GM19455 (cell line): ENCODE data around the gene SLC7A14.
"Not testable (repeated sequence)": the region's sequence is repeated elsewhere in the genome, so short reads cannot be mapped to it uniquely, and the experiment has no call there.

Source experiments
- ATAC-seq: cut with Tn5 transposase; IDR thresholded peaks from one replicate; pipeline ENCODE4 v1.9.1; 2021; ENCODE audit not compliant: unreplicated experiment

Gene SLC7A14

GRCh38 chr3:170594528-170594927 is 8.7 kb upstream of the SLC7A14 start:
- ATAC-seq = no peak

GRCh38 chr3:170593634-170594033 is 7.8 kb upstream of the SLC7A14 start:
- ATAC-seq = no peak

DNA sequence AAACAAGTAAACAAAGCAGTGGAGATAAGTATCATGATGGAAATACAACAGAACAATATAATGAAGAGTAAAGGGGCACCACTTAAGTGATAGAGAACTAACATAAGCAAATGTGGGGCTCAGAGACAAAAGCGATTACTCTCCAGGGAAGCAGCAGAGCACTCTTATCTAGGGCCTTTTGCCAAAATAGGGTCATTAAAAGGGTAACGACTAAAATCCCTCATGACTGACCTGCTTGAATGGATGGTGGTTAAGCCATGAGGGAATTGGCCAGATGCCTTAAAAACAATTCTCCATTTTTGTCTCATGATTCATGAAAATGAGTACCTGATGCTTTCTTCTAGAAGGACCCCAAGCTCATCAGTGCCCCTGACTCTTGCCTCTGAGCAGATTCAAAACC is 3.2 kb upstream of the SLC7A14 start:
- ATAC-seq = no peak

GRCh38 chr3:170585008-170585936 is 603 bp downstream of the SLC7A14 start:
- no peak for ATAC-seq

GRCh38 chr3:170584585-170585007 is 1.3 kb downstream of the SLC7A14 start:
- no peak for ATAC-seq

- ATAC-seq = no peak
Observed at GRCh38 chr3:170579646-170580045, 6.2 kb downstream of the SLC7A14 start.

- ATAC-seq = peak; percentile 98
Observed at GRCh38 chr3:170572665-170573253, 13.1 kb downstream of the SLC7A14 start.

- not testable (repeated sequence) for ATAC-seq
Observed at GRCh38 chr3:170567598-170567997, 18.3 kb downstream of the SLC7A14 start.

DNA sequence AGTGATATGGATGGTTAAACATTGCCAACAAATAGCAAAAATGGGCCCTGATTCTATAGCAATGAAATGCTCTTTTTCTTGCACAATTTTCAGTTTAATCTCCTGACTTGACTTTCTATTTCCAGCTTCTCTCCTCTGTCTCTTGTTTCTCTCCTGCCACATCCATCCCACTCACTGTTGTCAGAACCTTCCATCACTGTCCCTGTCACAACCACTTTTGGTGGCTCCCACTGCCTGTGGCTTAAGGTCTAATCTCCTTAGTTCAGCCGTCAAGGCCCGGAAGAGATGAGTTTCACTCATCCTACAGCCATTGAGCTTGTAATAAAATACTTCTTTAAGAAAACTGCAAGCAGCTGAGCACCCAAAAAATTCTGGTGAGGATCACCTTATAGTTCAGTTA is 19.5 kb downstream of the SLC7A14 start:
- ATAC-seq = no peak

GRCh38 chr3:170565495-170565894 is 20.4 kb downstream of the SLC7A14 start:
- no peak for ATAC-seq

DNA sequence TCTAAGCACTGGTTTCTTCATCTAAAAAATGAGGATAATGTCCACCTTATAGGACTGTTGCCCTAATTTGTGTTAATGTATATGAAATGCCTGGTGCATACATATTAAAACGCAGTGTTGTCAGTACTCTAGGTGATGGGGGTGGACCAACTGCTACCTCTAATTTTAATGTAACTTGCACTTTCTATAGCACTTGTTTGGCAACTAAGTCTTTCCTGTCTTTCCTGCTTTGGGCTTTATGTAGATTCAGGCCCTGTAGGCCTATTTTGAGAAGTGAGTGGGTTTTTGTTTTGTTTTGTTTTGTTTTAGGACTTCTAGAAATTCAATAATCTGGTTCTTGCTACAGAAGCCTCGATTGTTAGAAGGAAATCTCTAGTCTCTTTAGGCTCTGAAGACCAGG is 21.2 kb downstream of the SLC7A14 start:
- ATAC-seq = peak; percentile 32

DNA sequence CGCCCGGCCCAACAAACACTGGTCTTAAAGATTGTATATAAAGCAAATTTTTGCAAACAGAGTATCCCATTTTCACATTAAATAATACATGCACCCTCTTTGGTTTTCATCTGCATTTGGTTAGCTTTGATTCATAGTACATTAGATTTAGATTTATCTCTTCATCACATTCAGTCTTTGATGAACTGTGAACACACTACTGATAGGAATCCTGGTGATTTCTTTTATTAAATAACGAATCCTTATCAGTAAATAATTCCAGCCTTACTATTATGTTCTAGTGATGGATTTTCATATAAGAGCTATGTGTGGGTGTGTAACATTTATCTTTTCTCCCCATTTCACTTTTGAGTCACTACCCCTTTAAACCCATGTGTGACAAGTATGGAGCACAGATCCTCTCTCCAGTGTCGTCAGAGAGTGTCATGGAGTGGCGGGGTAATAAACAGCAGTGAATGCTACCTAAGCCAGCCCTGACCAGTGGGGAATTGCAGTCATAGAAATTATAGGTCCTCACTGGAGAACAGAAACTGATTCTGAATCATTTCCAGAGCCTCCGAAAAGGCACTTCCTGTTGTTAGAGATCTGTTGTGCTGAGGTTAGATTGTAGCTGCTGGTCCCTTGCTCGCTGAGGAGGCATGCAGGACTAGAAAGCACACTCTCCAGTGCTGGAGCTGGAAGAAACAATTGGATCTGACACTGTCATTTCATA is 22.0 kb downstream of the SLC7A14 start:
- peak; percentile 80 for ATAC-seq

- no peak for ATAC-seq
Observed at GRCh38 chr3:170562080-170562479, 23.8 kb downstream of the SLC7A14 start.

GRCh38 chr3:170560717-170561382 is 25.0 kb downstream of the SLC7A14 start:
- ATAC-seq = no peak

GRCh38 chr3:170560296-170560695 is 25.6 kb downstream of the SLC7A14 start:
- ATAC-seq = no peak

GRCh38 chr3:170558427-170558826 is 27.4 kb downstream of the SLC7A14 start:
- ATAC-seq = no peak

- ATAC-seq = no peak
Observed at GRCh38 chr3:170555329-170555728, 30.5 kb downstream of the SLC7A14 start.

DNA sequence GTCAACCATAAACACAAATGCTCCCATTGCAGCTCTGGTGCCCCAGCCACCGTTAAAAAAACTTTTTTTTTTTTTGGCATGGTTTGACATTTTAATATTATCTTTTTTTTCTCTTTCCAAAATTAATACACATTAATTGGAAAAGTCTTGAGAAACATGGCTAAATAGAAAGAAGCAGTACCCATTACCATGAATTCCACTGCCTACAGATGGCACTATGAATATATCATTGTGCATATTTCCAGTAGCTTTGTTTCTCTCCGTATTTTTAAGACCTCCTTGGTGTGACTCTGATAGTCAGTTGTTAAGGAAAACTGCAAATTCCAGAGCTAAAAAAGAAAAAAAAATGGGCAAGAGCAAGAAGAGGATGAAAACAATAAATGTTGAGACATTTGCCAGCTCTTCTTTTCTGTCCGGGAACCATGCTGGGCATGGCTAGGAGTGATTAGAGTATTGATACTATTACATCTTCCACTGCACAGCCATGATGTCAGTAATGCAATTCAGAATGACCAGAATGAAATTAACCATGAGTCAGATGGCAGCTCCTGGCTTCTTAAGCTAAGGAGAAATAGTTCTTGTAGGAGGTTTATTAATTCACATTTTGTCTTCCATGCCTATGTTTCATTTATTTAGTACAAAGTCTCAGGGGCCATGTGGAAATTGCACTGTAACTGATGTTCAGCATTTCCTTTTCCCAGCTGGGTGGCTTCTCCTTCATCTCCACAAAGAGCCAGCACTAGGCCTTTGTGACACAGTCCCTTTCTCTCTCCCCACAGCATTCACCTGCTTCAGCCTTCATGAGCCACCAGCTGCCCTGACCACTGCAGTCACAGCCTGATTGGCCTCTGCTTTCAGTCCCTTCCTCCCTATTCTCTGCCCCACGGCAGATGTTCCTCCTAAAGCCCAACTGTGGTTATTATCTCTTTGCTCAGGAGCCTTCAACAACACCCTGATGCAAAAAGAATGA is 31.8 kb downstream of the SLC7A14 start:
- ATAC-seq = no peak

GRCh38 chr3:170551252-170551651 is 34.6 kb downstream of the SLC7A14 start:
- no peak for ATAC-seq

- ATAC-seq = no peak
Observed at GRCh38 chr3:170542704-170543103, 43.2 kb downstream of the SLC7A14 start.
